ENCODE results near the gene CYP3A7.
A peak's percentile ranks its signal among the peaks of the same experiment; 100 is the strongest.
"Not testable (repeated sequence)": the region's sequence is repeated elsewhere in the genome, so short reads cannot be mapped to it uniquely, and the experiment has no call there.

CYP3A7 gene

GRCh38 chr7:99699946-99700345 lies 35.0 kb downstream of the CYP3A7 start:
- no peak for FAIRE-seq

- peak; percentile 82 for FAIRE-seq
These were observed 35.9 kb downstream of the CYP3A7 start for GRCh38 chr7:99698867-99699730.

GRCh38 chr7:99694912-99695304 lies 40.1 kb downstream of the CYP3A7 start:
- no peak for FAIRE-seq

DNA sequence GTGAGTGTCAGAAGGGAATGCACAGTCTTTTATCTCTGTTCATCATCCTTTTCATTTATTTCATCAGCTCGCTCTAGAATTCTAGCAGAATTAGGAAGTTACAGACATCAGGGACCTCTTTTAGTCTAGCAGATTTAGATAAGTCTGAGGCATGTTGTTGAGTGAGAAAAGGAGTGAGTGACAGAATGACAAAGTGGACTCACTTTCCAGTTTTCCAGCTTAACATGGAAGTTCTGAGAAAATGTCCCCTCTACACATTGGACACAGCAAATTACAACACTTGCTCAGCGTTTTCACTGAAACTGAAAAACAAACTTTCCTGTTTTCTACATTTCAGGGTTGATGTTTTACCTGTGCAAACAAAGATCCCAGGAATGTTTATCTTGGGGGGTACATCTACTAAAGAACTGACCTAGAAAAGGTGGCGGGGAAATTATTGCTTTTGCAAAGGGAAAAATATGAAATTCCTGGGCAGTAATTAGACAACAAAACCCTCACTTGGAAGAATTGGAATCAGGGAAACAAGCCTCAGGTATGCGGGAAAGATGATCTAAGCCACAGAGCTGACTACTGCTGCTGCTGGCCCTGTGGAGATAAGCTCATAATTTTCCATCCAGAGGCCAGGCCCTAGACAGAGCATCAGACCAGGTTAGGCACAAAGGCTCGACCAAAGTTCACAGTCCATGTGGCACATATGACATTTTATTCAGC lies 40.6 kb downstream of the CYP3A7 start:
- no peak for FAIRE-seq

- no peak for FAIRE-seq
These were observed 41.4 kb downstream of the CYP3A7 start for GRCh38 chr7:99693427-99694200.

DNA sequence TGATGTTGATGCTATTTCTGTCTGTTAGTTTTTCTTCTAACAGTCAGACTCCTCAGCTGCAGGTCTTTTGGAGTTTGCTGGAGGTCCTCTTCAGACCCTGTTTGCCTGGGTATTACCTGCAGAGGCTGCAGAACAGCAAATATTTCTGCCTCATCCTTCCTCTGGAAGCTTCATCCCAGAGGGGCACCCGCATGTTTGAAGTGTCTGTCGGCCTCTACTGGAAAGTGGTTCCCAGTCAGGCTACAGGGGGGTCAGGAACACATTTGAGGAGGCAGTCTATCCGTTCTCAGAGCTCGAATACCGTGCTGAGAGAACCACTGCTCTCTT lies 41.9 kb downstream of the CYP3A7 start:
- no peak for FAIRE-seq

DNA sequence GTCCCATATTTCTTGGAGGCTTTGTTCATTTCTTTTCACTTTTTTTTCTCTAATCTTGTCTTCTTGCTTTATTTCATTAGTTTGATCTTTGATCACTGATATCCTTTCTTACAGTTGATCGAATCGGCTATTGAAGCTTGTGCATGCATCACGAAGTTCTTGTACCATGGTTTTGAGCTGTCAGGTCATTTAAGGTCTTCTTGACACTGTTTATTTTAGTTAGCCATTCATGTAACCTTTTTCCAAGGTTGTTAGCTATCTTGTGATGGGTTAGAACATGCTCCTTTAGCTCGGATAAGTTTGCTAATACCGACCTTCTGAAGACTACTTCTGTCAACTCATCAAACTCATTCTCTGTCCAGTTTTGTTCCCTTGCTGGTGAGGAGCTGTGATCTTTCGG lies 42.4 kb downstream of the CYP3A7 start:
- FAIRE-seq, result not testable (repeated sequence)

DNA sequence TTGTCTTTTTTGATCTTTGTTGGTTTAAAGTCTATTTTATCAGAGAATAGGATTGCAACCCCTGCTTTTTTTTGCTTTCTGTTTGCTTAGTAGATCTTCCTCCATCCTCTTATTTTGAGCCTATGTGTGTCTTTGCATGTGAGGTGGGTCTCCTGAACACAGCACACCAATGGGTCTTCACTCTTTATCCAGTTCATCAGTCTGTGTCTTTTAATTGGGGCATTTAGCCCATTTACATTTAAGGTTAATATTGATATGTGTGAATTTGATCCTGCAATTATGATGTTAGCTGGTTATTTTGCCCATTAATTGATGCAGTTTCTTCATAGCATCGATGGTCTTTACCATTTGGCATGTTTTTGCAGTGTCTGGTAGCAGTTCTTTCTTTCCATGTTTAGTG lies 43.3 kb downstream of the CYP3A7 start:
- FAIRE-seq, result not testable (repeated sequence)

- FAIRE-seq, result not testable (repeated sequence)
These were observed 44.1 kb downstream of the CYP3A7 start for GRCh38 chr7:99690918-99691317.

GRCh38 chr7:99685871-99686608 lies 49.0 kb downstream of the CYP3A7 start:
- not testable (repeated sequence) for FAIRE-seq

GRCh38 chr7:99685129-99685758 lies 49.8 kb downstream of the CYP3A7 start:
- no peak for FAIRE-seq

GRCh38 chr7:99679400-99680191 lies 55.4 kb downstream of the CYP3A7 start, which contains the start of gene CYP3A5:
TSS of gene CYP3A5 (minus strand) at chr7:99679996. CDS start at chr7:99679896, 100 bp downstream.
- no peak for FAIRE-seq

GRCh38 chr7:99679032-99679399 lies 56.0 kb downstream of the CYP3A7 start:
- FAIRE-seq, result no peak

DNA sequence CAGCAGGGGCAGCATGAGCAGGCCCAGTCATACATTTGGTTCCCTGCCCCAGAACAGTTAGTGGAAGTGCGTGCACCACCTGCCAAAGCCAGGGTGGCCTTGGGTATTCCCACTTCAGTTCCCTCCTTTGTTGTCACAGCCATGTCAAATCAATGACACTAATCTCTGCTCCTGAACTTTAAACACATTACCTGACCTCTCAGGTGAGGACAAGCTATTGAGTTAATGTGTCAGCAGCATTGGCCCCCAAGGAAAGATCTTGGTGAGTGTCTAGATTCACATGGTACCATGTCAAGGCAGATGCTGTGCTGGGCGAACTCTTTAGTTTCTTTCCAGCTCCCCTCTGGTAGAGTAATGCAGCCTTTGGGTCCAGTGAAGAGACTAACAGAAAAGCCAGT lies 57.3 kb downstream of the CYP3A7 start:
- FAIRE-seq, result no peak

DNA sequence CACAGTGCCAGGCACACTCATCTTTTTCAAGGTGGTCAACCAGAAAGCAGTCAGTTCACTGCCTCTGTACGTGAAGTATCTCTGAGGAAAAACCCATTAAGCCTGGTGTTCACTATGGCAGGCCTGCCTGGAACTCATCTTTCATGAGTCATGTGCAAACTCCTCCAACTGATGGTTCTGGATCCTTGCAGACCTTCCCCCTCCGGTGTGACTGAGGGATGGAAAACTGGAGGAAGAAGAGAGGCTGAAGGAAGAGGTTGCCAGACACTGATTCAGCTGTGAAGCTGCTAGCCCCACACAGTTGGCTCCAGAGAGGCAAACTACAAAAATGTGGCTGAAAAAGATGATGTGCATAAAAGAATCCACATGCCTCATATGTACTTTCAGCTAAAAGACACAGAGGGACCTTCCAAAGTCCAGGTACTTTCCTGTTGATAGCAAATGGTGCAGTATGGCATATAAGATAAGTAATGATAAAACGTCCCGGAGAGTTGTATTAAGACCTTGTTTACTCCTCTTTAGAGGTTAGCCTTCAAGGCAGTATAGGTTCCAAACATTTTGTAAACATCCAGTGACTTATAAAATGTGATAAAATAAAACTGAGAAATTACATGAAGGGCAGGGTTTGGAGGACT lies 57.9 kb downstream of the CYP3A7 start:
- no peak for FAIRE-seq

DNA sequence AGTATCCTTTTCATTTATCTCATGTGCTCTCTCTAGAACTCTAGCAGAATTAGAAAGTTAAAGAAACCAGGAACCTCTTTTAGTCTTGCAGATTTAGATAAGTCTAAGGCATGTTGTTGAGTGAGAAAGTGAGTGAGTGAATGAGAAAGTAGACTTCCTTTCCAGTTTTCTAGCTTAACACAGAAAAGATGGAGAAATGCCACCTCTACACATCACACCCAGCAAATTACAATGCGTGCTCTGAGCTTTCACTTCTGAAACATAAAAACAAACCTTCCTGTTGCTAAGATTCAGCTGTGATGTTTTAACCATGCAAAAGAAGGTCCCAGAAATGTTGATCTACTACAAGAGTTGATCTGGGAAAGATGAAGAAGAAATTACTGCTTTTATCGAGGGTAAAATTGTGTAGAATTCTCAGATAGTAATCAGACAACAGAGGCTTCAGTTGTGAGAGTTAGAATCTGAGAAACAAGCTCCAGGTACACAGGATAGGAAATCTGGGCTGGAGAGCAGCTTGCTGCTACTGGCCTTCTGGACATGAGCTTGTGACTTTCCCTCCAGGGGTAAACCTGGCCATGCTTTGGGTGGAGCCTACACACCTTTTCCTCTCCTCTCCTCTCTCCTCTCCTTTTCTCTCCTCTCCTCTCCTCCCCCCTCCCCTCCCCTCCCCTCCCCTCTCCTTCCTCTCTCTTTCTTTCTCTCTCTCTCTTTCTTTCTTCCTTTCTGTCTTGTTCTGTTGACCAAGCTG lies 59.8 kb downstream of the CYP3A7 start:
- FAIRE-seq, result no peak

DNA sequence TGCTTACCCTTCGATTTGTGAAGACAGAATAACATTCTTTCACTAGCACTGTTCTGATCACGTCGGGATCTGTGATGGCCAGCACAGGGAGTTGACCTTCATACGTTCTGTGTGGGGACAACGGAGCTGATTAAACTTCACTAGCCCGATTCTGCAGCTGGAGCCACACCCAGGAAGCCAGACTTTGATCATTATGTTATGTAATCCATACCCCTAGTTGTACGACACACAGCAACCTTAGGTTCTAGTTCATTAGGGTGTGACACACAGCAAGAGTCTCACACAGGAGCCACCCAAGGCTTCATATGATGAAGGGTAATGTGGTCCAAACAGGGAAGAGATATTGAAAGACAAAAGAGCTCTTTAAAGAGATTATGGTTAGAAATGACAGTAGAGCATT lies 62.4 kb downstream of the CYP3A7 start:
- FAIRE-seq, result no peak

DNA sequence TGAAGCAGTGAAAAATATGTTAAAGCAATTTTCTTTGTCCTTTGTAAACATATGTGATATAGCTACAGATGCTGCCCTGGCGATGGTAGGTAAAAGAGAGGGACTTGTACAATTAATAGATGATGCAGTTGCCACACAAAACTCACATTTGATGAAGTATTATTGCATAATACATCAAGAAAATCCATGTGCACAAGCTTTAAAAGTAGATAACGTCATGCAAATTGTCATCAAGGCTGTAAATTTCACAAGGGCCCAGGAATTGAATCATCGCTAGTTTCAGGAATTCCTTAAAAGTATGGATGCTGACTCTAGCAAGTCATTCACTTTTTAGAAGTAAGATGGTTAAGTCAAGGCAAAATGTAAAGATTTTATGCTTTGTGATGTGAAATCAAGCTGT lies 65.2 kb downstream of the CYP3A7 start:
- FAIRE-seq, result no peak

DNA sequence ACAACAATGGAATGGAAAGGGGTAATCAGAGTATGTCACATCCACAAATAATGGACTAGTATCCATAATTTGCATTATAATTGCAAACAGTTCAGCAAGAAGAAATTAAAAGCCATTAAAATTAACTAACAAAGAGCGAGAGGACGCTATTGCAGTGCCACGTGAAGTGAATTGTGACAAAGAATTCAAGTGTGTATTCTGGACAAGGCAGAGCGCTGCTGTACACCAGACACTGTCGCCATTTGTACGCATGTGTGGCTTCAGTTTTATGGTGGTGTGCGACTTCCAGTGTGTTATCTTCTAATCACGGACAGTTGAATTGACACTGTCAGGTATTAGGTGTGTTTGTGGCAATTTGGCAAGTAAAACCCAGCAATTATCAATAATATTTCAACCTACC lies 66.5 kb downstream of the CYP3A7 start:
- no peak for FAIRE-seq

DNA sequence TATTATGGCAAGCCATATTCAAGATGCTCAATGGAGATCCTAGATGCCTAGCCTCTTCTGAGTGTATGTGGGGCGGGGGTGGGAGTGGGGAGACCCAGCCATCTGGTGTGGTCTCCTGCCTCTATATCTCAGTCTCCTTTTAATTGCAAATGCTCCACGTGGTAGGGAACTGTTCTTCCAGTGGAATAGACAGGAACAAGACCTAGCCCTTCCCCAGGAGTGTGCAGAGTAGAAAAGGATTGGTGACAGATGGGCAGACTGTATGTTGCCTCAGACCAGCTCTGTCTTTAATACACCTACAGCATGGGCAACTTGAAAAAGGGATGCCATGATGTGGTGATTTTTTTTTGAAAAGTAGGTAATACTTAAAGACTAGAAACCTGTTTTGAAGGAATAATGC lies 67.8 kb downstream of the CYP3A7 start:
- no peak for FAIRE-seq
